Measurements from ENCODE around the gene TRIM50. TPM values are rescaled to one million over a fixed set of nuclear protein-coding genes. Genes with fewer than 3 reads are reported as not detected.
A peak's percentile ranks its signal among the peaks of the same experiment; 100 is the strongest.
"Not testable (repeated sequence)": the region's sequence is repeated elsewhere in the genome, so short reads cannot be mapped to it uniquely, and the experiment has no call there.

TRIM50 gene
- total RNA-seq, 3 donors from 2014 or later = 1.4 TPM; not detected in 2

DNA sequence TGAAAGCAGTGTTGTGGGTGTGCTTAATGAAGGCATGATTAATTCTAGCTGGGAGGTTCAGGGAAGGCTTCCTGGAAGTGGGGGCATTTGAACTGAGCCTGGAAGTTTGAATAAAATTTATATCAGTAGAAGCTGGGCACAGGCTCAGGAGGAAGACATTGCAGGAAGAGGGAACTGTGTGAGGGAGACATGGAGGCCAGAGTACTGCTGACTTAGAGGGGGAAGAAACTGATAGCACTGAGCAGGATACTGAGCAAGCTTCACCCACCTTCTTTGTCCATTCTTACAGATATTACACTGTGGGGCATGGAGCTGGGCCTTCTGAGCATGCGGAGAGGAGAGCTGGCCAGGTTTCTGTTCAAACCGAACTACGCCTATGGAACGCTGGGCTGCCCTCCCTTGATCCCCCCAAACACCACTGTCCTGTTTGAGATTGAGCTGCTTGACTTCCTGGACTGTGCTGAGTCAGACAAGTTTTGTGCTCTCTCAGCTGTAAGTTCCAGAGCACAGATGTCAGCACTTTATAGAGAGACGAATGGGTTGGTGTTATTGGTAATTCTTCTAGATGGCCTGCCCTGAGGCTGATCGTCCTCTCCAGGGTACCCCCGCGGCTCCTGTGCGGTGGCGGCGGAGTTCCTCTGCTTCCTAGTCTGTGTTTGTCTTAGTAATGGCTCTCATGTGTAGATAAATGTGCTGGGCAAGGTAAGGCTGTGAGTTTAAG lies 2.1 kb upstream of the TRIM50 start:
- Histone ChIP-seq H3K27ac (no peak overlapping the region), H3K4me3 (no peak overlapping the region), H3K9me3 (no peaks in the 10 kb centered on the region), H3K36me3 (no peaks in the 10 kb centered on the region), H3K4me1 (no peaks in the 10 kb centered on the region), H3K27me3 (no peaks in the 10 kb centered on the region)
- intact Hi-C loops (cut with DNase I; ENCODE audit: low total_unique reads) = no loop called here
- TF ChIP-seq POLR2A (IDR thresholded peaks at IDR 0.05) = no peak
- no peak for DNase-seq (ENCODE audit: low spot score in 2 of 2)

DNA sequence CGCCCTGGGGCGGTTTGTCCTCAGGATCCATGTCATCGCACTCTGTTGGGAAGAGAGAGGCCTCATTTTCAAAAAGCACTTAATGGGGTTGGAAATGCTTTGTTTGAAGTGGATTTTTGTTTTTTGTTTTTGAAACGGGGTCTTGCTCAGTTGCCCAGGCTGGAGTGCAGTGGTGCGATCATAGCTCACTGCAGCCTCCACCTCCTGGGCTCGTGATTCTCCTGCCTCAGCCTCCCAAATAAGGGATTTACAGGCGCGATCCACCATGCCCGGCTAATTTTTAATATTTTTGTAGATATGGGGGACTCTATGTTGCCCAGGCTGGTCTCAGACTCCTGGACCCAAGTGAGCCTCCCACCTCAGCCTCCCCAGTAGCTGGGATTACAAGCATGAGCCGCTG lies 814 bp upstream of the TRIM50 start:
- Histone ChIP-seq H3K4me3 (no peak overlapping the region), H3K36me3 (no peaks in the 10 kb centered on the region), H3K27me3 (no peaks in the 10 kb centered on the region), H3K9me3 (no peaks in the 10 kb centered on the region), H3K4me1 (no peaks in the 10 kb centered on the region), H3K27ac (no peak overlapping the region)
- intact Hi-C loops (cut with DNase I; ENCODE audit: low total_unique reads) = no loop called here
- TF ChIP-seq, protein P1, sequence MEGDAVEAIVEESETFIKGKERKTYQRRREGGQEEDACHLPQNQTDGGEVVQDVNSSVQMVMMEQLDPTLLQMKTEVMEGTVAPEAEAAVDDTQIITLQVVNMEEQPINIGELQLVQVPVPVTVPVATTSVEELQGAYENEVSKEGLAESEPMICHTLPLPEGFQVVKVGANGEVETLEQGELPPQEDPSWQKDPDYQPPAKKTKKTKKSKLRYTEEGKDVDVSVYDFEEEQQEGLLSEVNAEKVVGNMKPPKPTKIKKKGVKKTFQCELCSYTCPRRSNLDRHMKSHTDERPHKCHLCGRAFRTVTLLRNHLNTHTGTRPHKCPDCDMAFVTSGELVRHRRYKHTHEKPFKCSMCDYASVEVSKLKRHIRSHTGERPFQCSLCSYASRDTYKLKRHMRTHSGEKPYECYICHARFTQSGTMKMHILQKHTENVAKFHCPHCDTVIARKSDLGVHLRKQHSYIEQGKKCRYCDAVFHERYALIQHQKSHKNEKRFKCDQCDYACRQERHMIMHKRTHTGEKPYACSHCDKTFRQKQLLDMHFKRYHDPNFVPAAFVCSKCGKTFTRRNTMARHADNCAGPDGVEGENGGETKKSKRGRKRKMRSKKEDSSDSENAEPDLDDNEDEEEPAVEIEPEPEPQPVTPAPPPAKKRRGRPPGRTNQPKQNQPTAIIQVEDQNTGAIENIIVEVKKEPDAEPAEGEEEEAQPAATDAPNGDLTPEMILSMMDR (IDR thresholded peaks at IDR 0.05) = no peak
- TF ChIP-seq POLR2AphosphoS5 (IDR thresholded peaks at IDR 0.05) = no peak
- TF ChIP-seq POLR2A (IDR thresholded peaks at IDR 0.05) = no peak
- no peak for DNase-seq (ENCODE audit: low spot score in 2 of 2)

DNA sequence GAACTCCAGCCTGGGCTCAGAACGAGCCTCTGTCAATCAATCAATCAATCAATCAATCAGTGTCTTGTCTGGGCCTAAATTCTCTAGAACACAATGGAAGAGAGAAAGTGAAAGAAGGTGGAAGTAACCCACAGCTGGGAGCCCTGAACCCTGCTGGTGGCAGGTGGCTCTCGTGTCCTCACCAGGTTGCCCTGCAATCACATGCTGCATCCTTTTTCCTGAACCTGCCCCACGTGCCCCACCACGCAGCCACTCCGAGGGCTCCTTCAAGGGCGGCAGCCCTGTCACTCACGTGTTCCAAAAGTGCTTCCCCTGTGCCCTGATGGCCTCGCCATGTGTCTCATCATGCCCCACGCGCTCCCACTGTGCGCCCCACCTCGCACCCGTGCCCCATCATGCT lies 433 bp downstream of the TRIM50 start:
- H3K27ac ChIP-seq; DNase-seq (ENCODE audit: low spot score in 2 of 2); H3K4me3 ChIP-seq; H3K27me3 ChIP-seq; intact Hi-C loops (cut with DNase I; ENCODE audit: low total_unique reads); H3K36me3 ChIP-seq; H3K4me1 ChIP-seq; H3K9me3 ChIP-seq: not testable (repeated sequence)

DNA sequence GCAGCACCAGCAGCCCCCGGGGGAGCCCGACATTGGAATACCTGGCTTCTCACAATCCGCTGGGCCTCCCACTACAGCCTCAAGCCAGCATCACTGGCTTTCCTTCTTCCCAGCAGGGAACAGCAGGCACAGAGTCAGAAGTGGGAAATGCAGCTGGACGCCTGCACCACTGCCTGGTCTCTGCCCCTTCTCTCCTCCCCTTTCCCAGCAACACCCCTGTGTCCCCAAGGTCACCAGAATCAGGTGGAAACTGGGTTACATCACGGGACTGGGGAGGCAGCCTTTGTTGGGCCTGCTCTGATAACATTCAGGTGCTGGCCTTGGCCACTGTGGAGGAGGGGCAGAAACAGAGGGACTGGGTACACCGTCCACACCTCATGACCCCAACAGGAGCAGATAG lies 2.5 kb downstream of the TRIM50 start:
- DNase-seq (ENCODE audit: low spot score in 2 of 2) = not testable (repeated sequence)

DNA sequence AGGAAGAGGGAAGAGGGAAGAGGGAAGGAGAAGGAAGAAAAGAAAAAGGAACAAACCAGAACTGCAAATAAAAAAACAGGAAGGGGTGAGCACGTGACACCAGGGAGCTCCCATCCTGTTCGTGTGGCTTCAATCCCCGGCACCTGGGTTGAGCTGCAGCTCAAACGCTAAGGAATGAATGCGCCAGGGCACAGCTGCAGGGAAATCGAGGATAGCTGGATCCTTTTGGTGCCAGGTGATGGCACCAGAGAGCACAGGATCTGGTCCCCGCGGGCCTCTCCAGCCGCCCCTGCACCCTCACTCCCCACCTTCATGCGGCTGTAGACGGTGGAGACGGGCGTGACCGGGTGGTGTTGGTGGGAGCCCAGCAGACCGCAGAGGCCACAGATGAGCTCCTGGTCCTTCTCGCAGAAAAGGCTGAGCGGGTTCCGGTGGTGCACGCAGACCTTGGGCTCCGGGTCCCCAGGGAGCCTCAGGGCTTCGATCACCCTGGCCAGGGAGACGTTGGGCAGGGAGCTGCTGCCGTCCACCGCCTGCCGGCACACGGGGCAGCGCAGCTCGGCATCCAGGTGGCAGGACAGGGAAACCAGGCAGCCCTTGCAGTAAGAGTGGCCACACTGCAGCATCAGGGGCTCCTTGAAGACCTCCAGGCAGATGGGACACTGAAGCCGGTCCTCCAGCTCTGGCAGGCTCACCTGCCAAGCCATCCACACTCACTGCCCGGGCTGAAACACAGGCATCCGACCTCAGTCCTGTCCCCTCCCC lies 3.6 kb downstream of the TRIM50 start:
- H3K4me1 ChIP-seq; H3K9me3 ChIP-seq; H3K27ac ChIP-seq; DNase-seq (ENCODE audit: low spot score in 2 of 2); H3K36me3 ChIP-seq; intact Hi-C loops (cut with DNase I; ENCODE audit: low total_unique reads); H3K27me3 ChIP-seq: not testable (repeated sequence)
- H3K4me3 ChIP-seq = peak overlapping the region in 1 of 3 donors; percentile 45
- TF ChIP-seq, protein P1 (IDR thresholded peaks at IDR 0.05) = peak in 1 of 3 donors; percentile 26

More for the DNA sequence above, 2.5 kb downstream of the TRIM50 start:
- intact Hi-C loops (cut with DNase I; ENCODE audit: low total_unique reads); H3K4me3 ChIP-seq; H3K4me1 ChIP-seq; H3K9me3 ChIP-seq; H3K27ac ChIP-seq; H3K27me3 ChIP-seq; H3K36me3 ChIP-seq: not testable (repeated sequence)

DNA sequence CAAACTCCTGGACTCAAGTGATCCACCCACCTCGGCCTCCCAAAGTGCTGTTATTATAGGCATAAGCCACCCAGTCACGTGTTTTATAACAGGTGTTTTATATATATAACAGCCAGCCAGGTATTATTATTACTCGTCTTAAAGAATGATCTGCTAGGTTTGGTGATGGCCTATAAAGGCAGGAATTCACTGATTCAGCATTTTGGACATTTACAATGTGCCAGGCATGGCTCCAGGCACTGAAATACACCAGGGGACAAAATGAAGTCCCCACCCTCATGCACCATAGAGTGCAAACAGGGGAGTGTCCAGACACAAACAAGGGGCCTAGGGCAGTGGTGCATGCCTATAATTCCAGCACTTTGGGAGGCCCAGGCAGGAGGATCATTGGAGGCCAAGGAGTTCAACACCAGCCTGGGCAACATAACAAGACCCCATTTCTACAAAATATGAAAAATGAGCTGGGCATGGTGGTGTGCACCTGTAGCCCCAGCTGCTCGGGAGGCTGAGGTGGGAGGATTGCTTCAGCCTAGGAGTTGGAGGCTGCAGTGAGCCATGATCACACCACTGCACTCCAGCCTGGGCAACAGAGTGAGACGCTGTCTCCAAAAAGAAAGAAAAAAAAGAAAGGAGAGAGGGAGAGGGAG lies 4.3 kb downstream of the TRIM50 start:
- H3K27me3 ChIP-seq; H3K4me3 ChIP-seq; H3K36me3 ChIP-seq; H3K9me3 ChIP-seq; DNase-seq (ENCODE audit: low spot score in 2 of 2); H3K27ac ChIP-seq; H3K4me1 ChIP-seq; intact Hi-C loops (cut with DNase I; ENCODE audit: low total_unique reads): not testable (repeated sequence)

DNA sequence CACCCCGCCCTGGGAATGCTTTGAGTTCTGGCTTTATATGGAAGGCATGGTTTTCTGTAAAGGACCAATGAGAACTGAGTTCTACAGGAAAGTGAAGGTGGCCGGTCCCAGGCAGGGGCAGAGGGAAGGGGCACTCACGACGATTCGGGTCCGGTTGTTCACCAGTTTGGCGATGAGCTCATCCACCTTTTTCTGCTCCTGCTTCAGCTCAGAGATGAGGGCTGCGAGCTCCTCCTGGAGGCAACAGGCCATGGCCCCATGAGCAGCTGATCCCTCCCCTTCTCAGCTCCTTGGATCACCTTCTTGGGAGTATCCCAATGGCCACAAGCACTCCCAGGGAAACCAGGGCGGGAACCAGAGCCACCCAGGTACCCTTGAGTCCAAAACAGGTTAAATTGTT lies 7.9 kb downstream of the TRIM50 start:
- H3K27ac ChIP-seq; DNase-seq (ENCODE audit: low spot score in 2 of 2); intact Hi-C loops (cut with DNase I; ENCODE audit: low total_unique reads); H3K9me3 ChIP-seq; H3K27me3 ChIP-seq; H3K4me3 ChIP-seq; H3K4me1 ChIP-seq; H3K36me3 ChIP-seq: not testable (repeated sequence)

DNA sequence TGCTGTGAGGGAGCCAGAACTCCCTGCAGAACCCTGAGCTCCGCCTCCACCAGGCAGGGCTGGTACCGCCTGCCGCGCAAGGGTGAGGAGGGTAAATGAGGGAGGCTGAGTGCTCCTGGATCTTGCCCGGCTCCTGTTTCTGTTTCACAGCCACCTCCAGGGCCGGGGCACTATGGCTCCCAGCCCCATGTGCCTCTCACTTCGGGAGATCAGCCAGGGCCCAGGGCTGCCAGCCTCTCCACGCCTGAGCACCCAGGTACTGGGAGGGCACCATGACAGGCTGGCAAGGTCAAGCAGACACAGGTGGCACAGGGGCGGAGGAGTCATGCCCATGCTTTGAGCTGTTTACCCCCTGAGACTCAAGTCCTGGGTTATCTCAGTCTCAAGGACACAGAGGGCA lies 8.3 kb downstream of the TRIM50 start:
- H3K9me3 ChIP-seq; H3K4me3 ChIP-seq; H3K27ac ChIP-seq; DNase-seq (ENCODE audit: low spot score in 2 of 2); H3K4me1 ChIP-seq; intact Hi-C loops (cut with DNase I; ENCODE audit: low total_unique reads); H3K27me3 ChIP-seq; H3K36me3 ChIP-seq: not testable (repeated sequence)

DNA sequence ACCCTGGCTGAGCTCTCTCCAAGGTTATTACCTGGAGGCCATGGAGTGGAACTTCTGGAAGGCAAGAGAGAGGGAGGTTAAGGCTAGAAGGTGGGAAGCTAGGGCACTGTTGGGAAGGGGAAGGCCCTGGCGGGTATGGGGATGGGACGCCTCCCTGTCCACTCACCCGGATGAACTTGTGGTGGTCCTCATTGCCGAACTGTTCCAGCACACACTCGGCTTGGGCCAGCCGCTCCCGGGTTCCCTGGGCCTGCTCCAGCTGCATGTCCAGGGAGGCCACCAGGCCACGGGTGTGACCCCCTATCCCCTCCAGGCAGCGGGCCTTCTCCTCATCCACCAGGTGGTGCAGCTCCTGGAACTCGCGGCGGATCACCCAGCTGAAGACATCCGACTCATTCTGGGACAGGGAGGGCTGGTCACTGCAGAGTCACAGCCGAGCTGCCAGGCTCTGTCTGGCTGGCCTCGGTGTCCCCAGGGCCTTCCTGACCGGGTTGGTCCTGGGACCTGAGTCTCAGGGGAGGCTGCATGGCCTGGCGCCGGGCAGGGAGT lies 9.2 kb downstream of the TRIM50 start:
- not testable (repeated sequence) for H3K27ac ChIP-seq

More for the DNA sequence above, 9.2 kb downstream of the TRIM50 start:
- H3K27me3 ChIP-seq; H3K36me3 ChIP-seq; DNase-seq (ENCODE audit: low spot score in 2 of 2); H3K9me3 ChIP-seq; intact Hi-C loops (cut with DNase I; ENCODE audit: low total_unique reads); H3K4me1 ChIP-seq; H3K4me3 ChIP-seq: not testable (repeated sequence)
